Stimulated activated CD4-positive, alpha-beta T cell treated with anti-CD3 and anti-CD28 coated beads, TNF-alpha, amount 100 ng/mL, for 4 hours (primary cell): ENCODE results near the gene COA6.

Experiments used
- DNase-seq, 3 experiments: peaks; one replicate each; pipeline ENCODE4 v3.0.0-alpha.2; 2020; ENCODE audit warnings: low read depth in 3 of 3

The COA6 gene

DNA sequence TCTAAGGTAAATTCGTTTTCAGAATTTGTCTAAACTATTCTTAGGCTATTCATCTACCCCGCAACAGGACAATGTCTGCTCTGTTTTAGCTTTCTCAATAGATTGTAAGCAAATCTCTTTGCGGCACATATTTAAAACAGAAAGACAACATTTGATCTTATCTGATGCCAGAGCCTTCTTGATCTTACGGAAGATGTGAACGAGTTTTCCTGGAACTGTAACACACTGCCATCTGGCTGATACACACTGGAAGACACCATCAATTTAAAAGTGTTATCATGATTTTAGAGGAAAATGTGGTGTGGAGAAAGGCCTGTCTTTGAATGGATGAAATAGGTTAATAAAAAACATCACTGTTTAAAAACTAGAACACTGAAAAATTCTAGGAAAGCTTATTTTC lies 36.1 kb downstream of the COA6 start:
- DNase-seq = no peak

DNA sequence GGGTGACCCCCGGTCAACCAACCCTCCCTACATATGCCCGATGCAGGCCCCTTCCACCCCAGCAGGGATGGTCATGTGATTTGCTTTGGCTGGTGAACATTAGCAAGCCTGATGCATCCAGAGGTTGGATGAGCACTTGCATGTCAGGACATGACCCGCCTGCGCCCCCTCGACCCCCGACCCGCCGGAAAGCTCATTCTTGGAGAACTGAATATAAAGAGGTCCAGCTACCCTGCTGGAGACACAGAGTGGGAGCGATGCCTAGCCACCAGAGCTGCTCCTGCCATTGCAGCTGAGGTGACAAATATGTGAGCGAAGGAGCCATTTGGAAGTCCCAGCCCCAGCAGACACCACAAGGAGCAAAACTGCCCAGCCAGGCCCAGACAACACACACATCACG lies 39.6 kb downstream of the COA6 start:
- no peak for DNase-seq

DNA sequence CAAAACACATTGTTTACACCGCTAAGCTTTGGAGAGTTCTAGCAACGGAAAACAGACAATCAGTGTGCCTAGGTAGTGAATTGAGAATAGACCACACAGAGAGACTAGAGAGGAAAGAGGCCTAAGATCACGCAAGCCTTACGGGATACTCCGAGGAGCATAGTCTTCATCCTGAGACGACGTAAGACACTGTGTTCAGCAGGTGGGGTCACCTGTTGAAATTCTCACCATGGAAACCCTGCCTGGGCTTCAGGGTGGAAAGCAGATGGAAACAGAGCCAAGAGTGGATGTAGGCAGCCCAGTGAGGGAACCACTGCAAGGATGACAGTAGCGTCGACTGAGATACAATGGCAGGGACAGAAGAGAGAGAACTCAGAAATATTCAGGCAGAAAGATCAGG lies 40.2 kb downstream of the COA6 start:
- DNase-seq = no peak

- DNase-seq = no peak
These were observed 40.7 kb downstream of the COA6 start for GRCh38 chr1:234413990-234414389.

- DNase-seq = no peak
These were observed 54.8 kb downstream of the COA6 start for GRCh38 chr1:234427950-234428646.

DNA sequence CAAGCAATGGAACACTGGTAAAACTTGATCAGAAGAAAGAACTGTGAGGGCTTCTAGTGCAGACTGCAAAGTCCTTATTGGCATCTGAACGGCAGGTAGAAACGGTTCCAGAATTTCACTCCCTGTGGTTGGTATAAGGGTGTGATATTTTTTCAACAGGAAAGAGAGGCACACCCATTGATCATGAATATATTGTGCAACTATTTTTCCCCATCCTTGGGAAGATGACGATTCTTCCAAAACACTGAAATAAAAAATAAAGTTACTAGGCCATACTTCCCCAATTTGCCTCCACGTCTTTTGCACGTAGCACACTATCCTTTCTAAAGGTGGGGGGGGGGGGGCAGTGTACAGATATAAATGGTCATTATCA lies 56.2 kb downstream of the COA6 start:
- no peak for DNase-seq

GRCh38 chr1:234430691-234431090 lies 57.4 kb downstream of the COA6 start:
- DNase-seq = no peak

DNA sequence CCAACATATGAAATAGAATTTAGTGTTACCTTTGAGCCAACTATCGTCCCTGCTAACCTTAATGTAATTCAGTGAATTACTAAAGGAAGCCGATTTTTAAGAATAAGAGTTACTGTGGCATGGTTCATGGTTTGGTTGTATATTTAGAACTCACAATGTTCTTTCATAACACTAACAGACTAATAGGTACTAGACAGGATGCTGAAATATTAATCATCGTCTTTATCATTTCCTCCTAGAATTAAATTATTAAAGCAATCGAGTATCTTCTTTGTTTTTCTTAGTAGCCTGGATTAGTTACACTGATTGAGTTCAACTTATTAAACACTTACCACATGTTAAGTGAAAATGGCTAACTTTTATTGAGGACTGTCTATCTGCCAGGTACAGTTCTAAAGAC lies 58.0 kb downstream of the COA6 start:
- DNase-seq = no peak

GRCh38 chr1:234433563-234434285 lies 60.5 kb downstream of the COA6 start:
- DNase-seq = no peak
